Right lobe of liver (tissue), 6 donors: ENCODE data around the gene ERC1. TPM values are rescaled to one million over a fixed set of nuclear protein-coding genes. Genes with fewer than 3 reads are reported as not detected.
"Not testable (repeated sequence)": the region's sequence is repeated elsewhere in the genome, so short reads cannot be mapped to it uniquely, and the experiment has no call there.

Experiments used
- ATAC-seq, 4 donors: fragments of 200-7000 bp; cut with Tn5 transposase; one replicate each; pipeline ENCODE4 v1.9.1; 2020; ENCODE audit warnings: mild to moderate bottlenecking in 4 of 4, moderate library complexity in 4 of 4
- DNase-seq, 3 donors: peaks; one replicate each; pipeline ENCODE4 v3.0.0-alpha.2; 2020
- H3K27ac ChIP-seq, 3 donors: fragments of 200-600 bp; one replicate each; pipeline ENCODE4 v1.8.0; 2022
- H3K27me3 ChIP-seq, 2 donors: fragments of 200-600 bp; one replicate each; pipeline ENCODE4 v1.8.0; 2022
- H3K36me3 ChIP-seq, 4 donors: fragments of 200-600 bp; sonication (generic) in 1 of 4; one replicate each; pipeline versions ENCODE4 v1.5.1 to v1.8.0; 2017 to 2022; ENCODE audit warnings: control low read depth in 1 of 4
- H3K4me1 ChIP-seq, 4 donors: fragments of 200-600 bp; sonication (generic) in 1 of 4; one replicate each; pipeline versions ENCODE4 v1.5.1 to v1.8.0; 2017 to 2022; ENCODE audit warnings: control low read depth in 1 of 4
- H3K4me3 ChIP-seq, 3 donors: fragments of 200-600 bp; one replicate each; pipeline ENCODE4 v1.8.0; 2022
- H3K9me3 ChIP-seq, 4 donors: fragments of 200-600 bp; sonication (generic) in 1 of 4; one replicate each; pipeline versions ENCODE4 v1.5.1 to v1.8.0; 2017 to 2022; ENCODE audit warnings: control low read depth in 1 of 4
- CTCF ChIP-seq, 4 donors: fragments of 200-600 bp in 3 of 4; fragments of 450-650 bp in 1 of 4; IDR thresholded peaks; one replicate each; pipeline versions ENCODE4 v1.5.1 to v1.8.0; 2016 to 2022; ENCODE audit warnings: antibody characterized with exemption in 4 of 4, mild to moderate bottlenecking in 2 of 4
- POLR2A ChIP-seq: fragments of 450-650 bp; IDR thresholded peaks from one replicate; pipeline ENCODE4 v1.6.1; 2017; ENCODE audit warnings: antibody characterized with exemption, mild to moderate bottlenecking
- WGBS: methylation state at CpG from one replicate; pipeline ENCODE4 v1.1.6; 2018; ENCODE audit warnings: low coverage, low lambda C conversion rate; ENCODE audit not compliant: insufficient coverage; ENCODE audit errors: missing lambda C conversion rate; 5-methylcytosine and 5-hydroxymethylcytosine counted together
- intact Hi-C, 2 donors: fragments of 100-400 bp; cut with DNase I; formaldehyde crosslinking; loops; one replicate each; pipeline versions ENCODE4 v1.11.2 to v1.14.1; 2022
- total RNA-seq, 6 experiments: library from RNA; depleted of rRNA in 2 of 6; stranded (reverse); fragments of >200 nt in 2 of 6; fragmentation: NEBNext Ultra II Directional in 3 of 6; extraction: Animal tissue kit (Norgen Biotek cat#: 25700) in 3 of 6; gene quantifications; one replicate each; pipeline versions ENCODE4 v1.1.0 to v1.2.4, GENCODE V29; 2016 to 2023
- donor health status: DM: no; HTN: yes; CAD: no.
- donor health status: DM: no; HTN: no; CAD: no.
- donor health status: DM: no; HTN: no; CAD: no.
- donor health status: DM: no; HTN: yes; CAD: no.
- donor health status: DM: no; HTN: yes; CAD: no.

The ERC1 gene
- total RNA-seq, 6 experiments from 2014 or later = 24.8 to 30.8 (median 28.6) TPM

- H3K36me3 ChIP-seq = no peaks in the 10 kb centered on the region
- H3K27me3 ChIP-seq = no peaks in the 10 kb centered on the region
- no peak overlapping the region for H3K27ac ChIP-seq
- no peak overlapping the region for H3K4me3 ChIP-seq
- no peaks in the 10 kb centered on the region for H3K9me3 ChIP-seq
- TF ChIP-seq CTCF (IDR thresholded peaks at IDR 0.05) (no peak), POLR2A (no peak)
- peaks cover 0 to 13% (median 4%) of the 10 kb centered on the region in 4 donors for H3K4me1 ChIP-seq
- 92% methylated on average over 2 of the region's 2 CpGs for WGBS
- intact Hi-C loops = no loop called here
- DNase-seq (no peak), ATAC-seq (no peak)
These were observed 322.9 kb downstream of the ERC1 start for GRCh38 chr12:1313906-1314305.

GRCh38 chr12:1314523-1314922, 323.5 kb downstream of the ERC1 start:
- Histone ChIP-seq H3K27me3 (no peaks in the 10 kb centered on the region), H3K9me3 (no peaks in the 10 kb centered on the region), H3K4me1 (peaks cover 0 to 16% (median 5%) of the 10 kb centered on the region in 4 donors), H3K36me3 (no peaks in the 10 kb centered on the region), H3K27ac (no peak overlapping the region), H3K4me3 (no peak overlapping the region)
- ATAC-seq = no peak
- intact Hi-C loops = no loop called here
- WGBS = 100% methylated on average over 1 of the region's 1 CpG
- DNase-seq = no peak
- TF ChIP-seq POLR2A (no peak), CTCF (IDR thresholded peaks at IDR 0.05) (no peak)

- H3K9me3 ChIP-seq, H3K4me3 ChIP-seq, DNase-seq, ATAC-seq, intact Hi-C loops, H3K36me3 ChIP-seq, H3K27ac ChIP-seq, H3K27me3 ChIP-seq: not testable (repeated sequence)
- H3K4me1 ChIP-seq = peaks cover 0 to 16% (median 5%) of the 10 kb centered on the region in 4 donors
- WGBS = 93% methylated on average over 5 of the region's 5 CpGs
These were observed 326.0 kb downstream of the ERC1 start for GRCh38 chr12:1316991-1317390.

GRCh38 chr12:1318327-1319031, 327.5 kb downstream of the ERC1 start:
- peak overlapping the region in 1 of 3 donors; percentile 9 for H3K4me3 ChIP-seq
- intact Hi-C loops = no loop called here
- WGBS = 30% methylated on average over 5 of the region's 7 CpGs

More at GRCh38 chr12:1318327-1319031, 327.5 kb downstream of the ERC1 start:
- H3K27ac ChIP-seq = peak overlapping the region in 2 of 3 donors; percentile 45 to 72
- H3K9me3 ChIP-seq = no peaks in the 10 kb centered on the region
- TF ChIP-seq CTCF (IDR thresholded peaks at IDR 0.05) (no peak), POLR2A (no peak)
- DNase-seq (peak; percentile 27 to 56 (median 44)), ATAC-seq (peak; percentile 85 to 93 (median 90))
- H3K36me3 ChIP-seq = no peaks in the 10 kb centered on the region
- peaks cover 0 to 16% (median 5%) of the 10 kb centered on the region in 4 donors for H3K4me1 ChIP-seq
- H3K27me3 ChIP-seq = no peaks in the 10 kb centered on the region
